GM15510 (cell line): ENCODE results near the gene CNPY3.

Experiments used
- POLR2A ChIP-seq: IDR thresholded peaks from 3 replicates; pipeline ENCODE4 v1.6.1; 2011; ENCODE audit warnings: borderline replicate concordance; ENCODE audit not compliant: insufficient read length; ENCODE audit errors: extremely low read depth

Gene CNPY3

GRCh38 chr6:42928986-42929820 lies at the start of gene CNPY3:
TSS of gene CNPY3 (plus strand) at chr6:42929480. CDS start at chr6:42929571, 91 bp downstream.
- TF ChIP-seq POLR2A: peak; percentile 67

- TF ChIP-seq POLR2A: no peak
Observed at GRCh38 chr6:42885702-42886101, 43.6 kb upstream of the CNPY3 start.

GRCh38 chr6:42889815-42890214 lies 39.5 kb upstream of the CNPY3 start:
- no peak for TF ChIP-seq POLR2A

DNA sequence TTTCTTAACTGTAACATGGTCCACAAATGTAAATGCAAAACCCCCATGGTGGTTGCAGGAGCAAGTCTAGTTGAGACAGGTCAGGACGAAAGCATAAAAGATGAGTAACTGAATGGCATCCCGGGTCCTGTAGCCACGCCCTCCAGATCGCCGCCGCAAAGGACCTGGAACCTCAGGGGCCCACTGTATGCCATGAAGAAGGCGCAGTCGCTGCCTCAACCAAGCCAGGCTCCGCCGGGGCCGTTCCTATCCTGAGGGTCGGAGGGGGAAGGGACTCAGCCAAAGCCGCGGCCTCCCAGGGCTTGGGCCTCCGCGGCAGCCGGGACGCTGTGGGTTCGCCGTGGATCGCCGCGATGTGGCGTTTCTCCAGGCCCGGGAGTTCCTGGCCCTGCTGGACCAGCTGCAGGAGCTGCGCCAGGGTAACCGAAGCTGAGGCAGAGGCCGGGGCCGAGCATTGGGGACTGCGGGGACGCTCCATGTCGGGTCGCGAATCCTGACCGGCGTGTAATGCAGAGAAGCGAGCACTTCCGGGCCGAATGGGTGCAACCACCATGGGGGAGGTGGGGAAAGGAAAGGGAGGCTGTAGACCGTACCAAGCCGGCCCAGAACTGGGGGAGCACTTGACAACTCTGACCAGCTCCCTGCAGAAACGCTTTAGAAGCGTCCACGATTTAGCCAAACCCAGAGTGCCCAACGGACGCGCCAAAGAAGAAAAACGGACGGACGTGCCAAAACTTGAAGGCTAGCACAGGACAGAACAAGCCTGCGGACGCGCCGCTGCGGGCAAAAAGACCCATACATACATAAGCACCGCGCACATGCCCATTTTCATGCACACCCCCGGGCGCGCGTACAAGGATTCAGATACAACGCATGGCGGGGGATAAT lies 38.7 kb upstream of the CNPY3 start:
- TF ChIP-seq POLR2A: peak; percentile 93

GRCh38 chr6:42891199-42891722 lies 38.0 kb upstream of the CNPY3 start:
- no peak for TF ChIP-seq POLR2A

- TF ChIP-seq POLR2A: no peak
Observed at GRCh38 chr6:42896178-42896719, 33.0 kb upstream of the CNPY3 start.

DNA sequence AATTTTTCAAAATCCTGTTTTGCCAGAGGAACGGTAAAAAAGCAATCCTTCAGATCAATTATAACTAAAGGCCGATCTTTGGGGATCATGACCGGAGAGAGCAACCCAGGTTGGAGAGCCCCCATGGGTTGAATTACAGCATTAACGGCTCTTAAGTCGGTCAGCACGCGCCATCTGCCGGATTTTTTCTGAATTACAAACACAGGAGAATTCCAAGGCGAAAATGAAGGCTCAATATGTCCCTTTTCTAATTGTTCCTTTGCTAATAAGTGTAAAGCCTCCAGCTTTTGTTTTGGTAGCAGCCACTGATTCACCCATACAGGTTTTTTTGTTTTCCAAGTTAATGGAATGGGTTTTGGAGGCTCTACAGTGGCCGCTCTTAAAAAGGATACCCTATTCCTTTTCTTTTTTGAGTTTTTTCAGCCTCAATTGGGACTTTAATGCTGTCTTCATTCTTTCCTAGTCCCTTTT lies 30.4 kb upstream of the CNPY3 start:
- TF ChIP-seq POLR2A: no peak

DNA sequence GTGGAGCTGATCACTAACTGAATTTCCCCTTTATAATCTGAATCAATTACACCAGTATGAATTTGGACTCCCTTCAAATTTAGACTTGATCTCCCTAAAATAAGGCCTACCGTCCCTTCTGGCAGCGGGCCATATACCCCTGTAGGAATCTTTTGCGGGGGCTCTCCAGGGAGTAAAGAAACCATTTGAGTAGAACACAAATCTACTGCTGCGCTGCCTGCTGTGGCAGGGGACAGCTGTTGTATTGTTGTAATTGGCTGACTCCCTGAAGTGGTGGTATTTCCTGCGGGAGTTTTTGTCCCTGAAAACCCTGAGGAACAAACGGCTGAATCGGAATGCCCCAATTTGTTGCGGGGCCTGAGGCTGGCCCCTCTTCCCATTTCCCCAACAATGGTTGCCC lies 29.4 kb upstream of the CNPY3 start:
- TF ChIP-seq POLR2A: no peak

- no peak for TF ChIP-seq POLR2A
Observed at GRCh38 chr6:42901538-42901957, 27.7 kb upstream of the CNPY3 start.

DNA sequence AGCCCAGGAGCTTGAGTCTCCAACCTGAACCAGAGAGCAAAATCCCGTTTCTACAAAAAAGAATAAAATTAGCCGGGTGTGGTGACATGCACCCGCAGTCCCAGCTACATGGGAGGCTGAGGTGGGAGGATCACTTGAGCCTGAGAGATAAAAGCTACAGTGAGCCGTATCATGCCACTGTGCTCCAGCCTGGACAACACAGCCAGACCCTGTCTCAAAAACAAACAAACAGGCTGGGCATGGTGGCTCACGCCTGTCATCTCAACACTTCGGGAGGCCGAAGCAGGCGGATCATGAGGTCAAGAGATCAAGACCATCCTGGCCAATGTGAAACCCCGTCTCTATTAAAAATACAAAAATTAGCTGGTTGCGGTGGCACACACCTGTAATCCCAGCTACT lies 24.8 kb upstream of the CNPY3 start:
- TF ChIP-seq POLR2A: no peak

DNA sequence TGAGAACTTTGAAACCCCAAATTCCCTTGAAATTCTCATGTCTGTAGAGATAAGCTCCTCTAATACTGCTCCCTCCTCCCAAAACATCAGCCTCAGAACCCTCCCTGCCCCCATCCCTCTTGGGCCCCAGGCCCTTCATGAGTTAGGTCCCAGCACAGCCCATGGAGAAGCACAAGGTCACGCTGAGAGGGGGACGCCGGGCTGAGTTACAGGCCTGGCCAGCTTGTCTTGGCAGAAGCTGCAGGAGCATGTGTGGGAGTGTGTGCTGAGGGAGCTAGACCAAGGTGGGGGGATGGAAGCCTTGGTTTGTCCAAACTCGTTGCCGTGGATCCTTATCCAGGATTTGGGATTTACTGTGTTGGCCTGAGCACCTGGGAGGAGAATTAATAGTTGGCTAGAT lies 21.9 kb upstream of the CNPY3 start:
- TF ChIP-seq POLR2A: no peak

GRCh38 chr6:42909835-42910234 lies 19.4 kb upstream of the CNPY3 start:
- no peak for TF ChIP-seq POLR2A

DNA sequence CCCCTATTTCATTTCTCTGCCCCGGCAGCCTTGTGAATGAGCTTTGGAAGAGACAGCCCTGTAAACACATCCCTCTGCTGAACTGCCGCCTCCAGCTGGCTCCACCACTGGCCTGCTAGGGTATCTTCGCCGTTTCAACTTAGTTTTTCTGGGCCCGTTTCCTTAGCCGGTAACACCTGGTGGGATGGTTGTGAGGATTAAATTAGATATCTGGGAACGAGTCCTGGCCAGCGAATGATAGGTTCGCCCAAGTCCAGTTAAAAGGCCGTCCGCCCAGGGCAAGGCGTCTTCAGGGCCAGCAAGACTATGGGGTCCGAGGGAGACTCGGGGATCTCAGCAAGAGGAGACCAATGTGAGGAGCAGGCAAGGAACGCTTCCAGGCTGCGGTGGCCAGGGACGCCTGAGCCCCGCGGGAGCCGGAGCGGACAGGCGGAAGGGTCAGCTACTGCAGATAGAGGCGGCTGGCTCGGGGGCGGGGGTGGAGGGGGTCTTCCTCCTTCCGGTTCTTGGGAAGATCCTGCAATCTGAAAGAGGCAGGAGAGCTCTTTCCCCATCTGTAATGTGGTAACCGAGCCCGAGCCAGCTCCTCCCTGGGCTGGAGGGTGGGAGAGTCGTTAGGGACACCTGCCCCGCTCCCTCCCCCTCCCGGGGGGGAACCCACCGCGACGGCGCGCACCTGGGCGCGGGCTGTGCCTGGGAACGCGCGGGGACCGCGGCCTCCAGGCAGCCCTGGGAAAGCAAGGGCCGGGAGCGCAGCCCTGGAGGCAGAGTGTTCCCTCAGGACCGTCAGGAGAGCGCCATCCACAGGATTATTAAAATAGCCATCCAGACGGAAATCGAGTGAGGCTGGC lies 17.9 kb upstream of the CNPY3 start:
- no peak for TF ChIP-seq POLR2A

DNA sequence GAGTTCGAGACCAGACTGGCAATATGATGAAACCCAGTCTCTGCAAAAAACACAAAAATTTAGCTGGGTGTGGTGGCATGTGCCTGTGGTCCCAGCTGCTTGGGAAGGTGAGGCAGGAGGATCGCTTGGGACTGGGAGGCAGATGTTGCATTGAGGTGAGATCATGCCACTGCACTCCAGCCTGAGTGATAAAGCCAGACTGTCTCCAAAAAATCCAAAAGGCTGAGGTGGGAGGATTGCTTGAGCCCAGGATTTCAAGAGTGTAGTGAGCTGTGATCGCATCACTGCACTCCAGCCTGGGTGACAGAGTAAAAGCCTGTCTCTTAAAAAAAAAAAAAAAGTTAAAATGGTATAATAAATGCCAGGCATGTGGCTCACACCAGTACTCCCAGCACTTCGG lies 14.7 kb upstream of the CNPY3 start:
- TF ChIP-seq POLR2A: no peak
